SU-DHL-6 (cell line): ENCODE results near the gene RGS1.

Experiments used
- H2AFZ ChIP-seq: fragments of 200-600 bp; sonication (generic); 2 replicates; pipeline ENCODE4 v1.6.1; 2014; ENCODE audit warnings: low read depth, mild to moderate bottlenecking, moderate library complexity, mixed read lengths, antibody characterized with exemption, low read length; ENCODE audit not compliant: severe bottlenecking
- H3F3A ChIP-seq: fragments of 200-600 bp; shearing (Covaris generic); 2 replicates; pipeline ENCODE4 v1.6.0; 2016; ENCODE audit warnings: antibody characterized with exemption, mild to moderate bottlenecking; ENCODE audit not compliant: insufficient read depth
- H3K27ac ChIP-seq: fragments of 200-600 bp; sonication (generic); 2 replicates; pipeline ENCODE4 v1.5.1; 2016; ENCODE audit warnings: low read depth, mild to moderate bottlenecking, low read length, moderate library complexity, mixed read lengths
- H3K27me3 ChIP-seq: fragments of 200-600 bp; sonication (generic), shearing (Covaris generic); 2 replicates; pipeline ENCODE4 v1.6.0; 2014; ENCODE audit warnings: mild to moderate bottlenecking, low read length
- H3K36me3 ChIP-seq: fragments of 200-600 bp; sonication (generic); 2 replicates; pipeline ENCODE4 v1.6.1; 2014; ENCODE audit warnings: mild to moderate bottlenecking, low read length, mixed read lengths
- H3K4me2 ChIP-seq: fragments of 300-600, 200-600 bp; shearing (Covaris generic), sonication (generic); 2 replicates; pipeline ENCODE4 v1.6.0; 2014; ENCODE audit warnings: low read length, low read depth, mild to moderate bottlenecking; ENCODE audit not compliant: poor library complexity, severe bottlenecking
- H3K4me3 ChIP-seq: fragments of 200-600 bp; sonication (generic); 2 replicates; pipeline ENCODE4 v1.5.1; 2014; ENCODE audit warnings: antibody characterized with exemption, low read length, mild to moderate bottlenecking, mixed read lengths; ENCODE audit not compliant: insufficient read depth, poor library complexity, severe bottlenecking
- H3K79me2 ChIP-seq: fragments of 200-600 bp; sonication (generic); 2 replicates; pipeline ENCODE4 v1.6.1; 2014; ENCODE audit warnings: mild to moderate bottlenecking, low read length, moderate library complexity; ENCODE audit not compliant: insufficient read depth
- H3K9ac ChIP-seq: fragments of 200-600 bp; sonication (generic); 2 replicates; pipeline ENCODE4 v1.7.0; 2014; ENCODE audit warnings: mild to moderate bottlenecking, low read length
- H3K9me2 ChIP-seq: fragments of 200-600 bp; sonication (generic); replicated peaks from 2 replicates; pipeline ENCODE4 v1.6.1; 2014; ENCODE audit warnings: low read length; ENCODE audit not compliant: insufficient read depth
- H3K9me3 ChIP-seq: fragments of 200-600 bp; sonication (generic); 2 replicates; pipeline ENCODE4 v1.6.1; 2014; ENCODE audit warnings: low read length, mixed read lengths; ENCODE audit not compliant: insufficient read depth
- H4K20me1 ChIP-seq: fragments of 200-600 bp; sonication (generic); 2 replicates; pipeline ENCODE4 v1.6.1; 2014; ENCODE audit warnings: low read depth, mild to moderate bottlenecking, antibody characterized with exemption, low read length, moderate library complexity, mixed read lengths
- CTCF ChIP-seq: fragments of 200-600 bp; sonication (generic); IDR thresholded peaks from one replicate; pipeline ENCODE4 v1.5.1; 2017; ENCODE audit warnings: antibody characterized with exemption, mild to moderate bottlenecking, low read length, moderate library complexity; ENCODE audit not compliant: insufficient read depth, poor library complexity, severe bottlenecking
- EZH2phosphoT487 ChIP-seq: fragments of 200-600 bp; sonication (generic), shearing (Covaris generic); conservative IDR thresholded peaks from 2 replicates; pipeline ENCODE4 v1.6.1; 2018; ENCODE audit warnings: mild to moderate bottlenecking, antibody characterized with exemption, low read length, moderate library complexity, mixed read lengths

Gene RGS1

GRCh38 chr1:192554904-192555303, 20.7 kb upstream of the RGS1 start:
- Histone ChIP-seq H3K9me2 (no peaks in the 10 kb centered on the region), H3K27ac (no peak overlapping the region), H2AFZ (no peak overlapping the region), H3F3A (no peaks in the 10 kb centered on the region), H3K36me3 (no peaks in the 10 kb centered on the region), H3K9me3 (no peaks in the 10 kb centered on the region), H3K79me2 (no peaks in the 10 kb centered on the region), H3K9ac (no peak overlapping the region), H3K4me3 (no peak overlapping the region), H3K27me3 (no peaks in the 10 kb centered on the region), H3K4me2 (no peak overlapping the region), H4K20me1 (no peaks in the 10 kb centered on the region)
- TF ChIP-seq EZH2phosphoT487 (no peak), CTCF (no peak)

- no peaks in the 10 kb centered on the region for H3F3A ChIP-seq
- no peaks in the 10 kb centered on the region for H3K9me3 ChIP-seq
- no peaks in the 10 kb centered on the region for H3K27me3 ChIP-seq
- H4K20me1 ChIP-seq, result no peaks in the 10 kb centered on the region
- TF ChIP-seq EZH2phosphoT487 (no peak), CTCF (no peak)
- H3K4me2 ChIP-seq, result no peak overlapping the region
- H2AFZ ChIP-seq, result no peak overlapping the region
- no peak overlapping the region for H3K4me3 ChIP-seq
- H3K27ac ChIP-seq, result no peak overlapping the region
- no peaks in the 10 kb centered on the region for H3K79me2 ChIP-seq
- no peaks in the 10 kb centered on the region for H3K9me2 ChIP-seq
- H3K36me3 ChIP-seq, result no peaks in the 10 kb centered on the region
- H3K9ac ChIP-seq, result no peak overlapping the region
Observed at GRCh38 chr1:192555399-192555798, 20.2 kb upstream of the RGS1 start.

GRCh38 chr1:192557841-192558595, 17.6 kb upstream of the RGS1 start:
- Histone ChIP-seq H3K4me2 (no peak overlapping the region), H3F3A (no peaks in the 10 kb centered on the region), H3K9me3 (no peaks in the 10 kb centered on the region), H3K4me3 (no peak overlapping the region), H3K9ac (no peak overlapping the region), H3K79me2 (no peaks in the 10 kb centered on the region), H3K27me3 (no peaks in the 10 kb centered on the region), H3K9me2 (no peaks in the 10 kb centered on the region), H2AFZ (no peak overlapping the region), H4K20me1 (no peaks in the 10 kb centered on the region), H3K27ac (no peak overlapping the region), H3K36me3 (no peaks in the 10 kb centered on the region)
- no peak for TF ChIP-seq CTCF
- TF ChIP-seq EZH2phosphoT487, result no peak
